ENCODE measurements around the gene PCDHGA3.
A peak's percentile ranks its signal among the peaks of the same experiment; 100 is the strongest.
"Not testable (repeated sequence)": the region's sequence is repeated elsewhere in the genome, so short reads cannot be mapped to it uniquely, and the experiment has no call there.

PCDHGA3 gene

DNA sequence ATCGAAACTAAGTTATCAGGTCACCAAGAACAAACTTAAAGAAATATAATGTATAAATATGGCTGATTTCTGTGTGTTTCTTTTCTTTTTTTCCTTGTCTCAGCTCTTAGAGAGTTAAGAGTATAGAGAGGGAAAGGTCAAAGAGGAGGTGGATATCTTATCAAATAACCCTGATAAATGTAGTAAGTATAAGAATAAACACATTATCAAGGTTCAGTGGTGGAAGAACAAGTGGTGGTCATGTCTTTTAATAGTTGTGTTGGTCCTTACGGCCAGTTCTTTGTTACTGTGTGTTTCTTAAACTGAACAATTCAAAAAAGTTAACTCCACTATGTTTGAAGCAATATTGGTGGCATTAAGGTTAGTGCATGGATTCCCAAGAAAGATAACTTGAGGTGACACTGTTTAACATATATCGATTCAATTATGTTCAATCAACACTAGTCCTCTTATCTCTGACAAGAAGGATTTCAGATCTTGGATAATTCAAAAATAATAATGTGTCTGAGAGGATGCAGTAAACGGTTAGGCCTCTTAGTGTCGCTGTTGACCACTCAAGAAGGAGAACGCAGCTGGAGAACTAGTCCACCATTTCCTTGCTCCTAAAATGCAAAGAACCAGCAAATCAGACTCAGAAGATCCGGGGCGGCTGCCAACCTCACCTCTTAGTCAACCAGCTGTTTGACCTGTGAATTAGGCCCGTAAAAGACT lies at the start of gene PCDHGA3:
PCDHGA3 (plus strand) TSS at position 588 of the 711 bp plus-strand sequence. CDS start 205 bp downstream, outside the sequence.
- DNase-seq (ENCODE audit: low read depth) = no peak

- no peak for DNase-seq (ENCODE audit: low read depth)
These were observed 45.3 kb upstream of the PCDHGA3 start for GRCh38 chr5:141298376-141298775.

DNA sequence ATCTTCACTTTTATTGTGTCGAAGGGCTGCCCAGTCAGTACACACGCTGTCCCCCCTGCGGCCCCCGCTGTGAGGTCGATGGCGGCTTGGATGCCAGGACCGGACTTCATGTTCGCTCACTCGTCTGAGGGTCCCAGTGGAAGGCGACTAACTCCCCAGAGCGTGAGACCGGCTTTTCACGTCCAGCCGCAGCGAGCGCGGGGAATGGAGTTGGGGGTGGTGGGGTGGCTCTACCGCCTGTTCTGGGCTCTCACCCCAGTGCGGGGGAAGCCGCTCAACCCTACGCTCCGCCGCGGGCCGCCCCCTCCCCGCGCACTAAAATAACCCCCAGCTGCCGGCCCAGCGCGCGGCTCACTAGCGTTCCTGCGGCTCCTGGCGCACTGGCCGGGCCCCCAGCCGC lies 39.9 kb upstream of the PCDHGA3 start, which contains the start of gene SLC25A2:
SLC25A2 (minus strand) TSS at position 294 of the 400 bp plus-strand sequence; CDS start at position 110, 184 bp downstream.
- DNase-seq (ENCODE audit: low read depth) = no peak

DNA sequence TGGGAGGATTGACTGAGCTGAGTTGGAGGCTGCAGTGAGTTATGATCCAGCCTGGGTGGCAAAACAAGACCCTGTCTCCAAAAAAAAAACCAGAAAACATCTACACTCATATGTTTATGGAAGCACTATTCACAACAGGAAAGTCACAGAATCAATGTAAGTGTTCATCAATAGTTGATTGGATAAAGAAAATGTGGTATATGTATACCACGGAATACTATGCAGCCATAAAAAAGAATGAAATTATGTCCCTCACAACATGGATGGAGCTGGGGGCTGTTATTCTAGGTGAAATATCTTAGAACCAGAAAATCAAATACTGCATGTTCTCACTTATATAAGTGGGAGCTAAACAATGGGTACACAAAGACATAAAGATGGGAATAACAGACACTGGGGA lies 37.0 kb upstream of the PCDHGA3 start:
- DNase-seq (ENCODE audit: low read depth) = no peak

GRCh38 chr5:141313711-141314110 lies 29.9 kb upstream of the PCDHGA3 start:
- DNase-seq (ENCODE audit: low read depth) = no peak

- not testable (repeated sequence) for DNase-seq (ENCODE audit: low read depth)
These were observed 26.7 kb upstream of the PCDHGA3 start for GRCh38 chr5:141316963-141317362.

GRCh38 chr5:141319202-141319601 lies 24.4 kb upstream of the PCDHGA3 start:
- DNase-seq (ENCODE audit: low read depth) = no peak

GRCh38 chr5:141319699-141320098 lies 23.9 kb upstream of the PCDHGA3 start:
- no peak for DNase-seq (ENCODE audit: low read depth)

- DNase-seq (ENCODE audit: low read depth) = peak; percentile 90
These were observed 23.1 kb upstream of the PCDHGA3 start, which contains the start of gene TAF7 for GRCh38 chr5:141320225-141321169. Gene TAF7 (minus strand): TSS chr5:141320784. CDS start chr5:141320044, 740 bp downstream.

DNA sequence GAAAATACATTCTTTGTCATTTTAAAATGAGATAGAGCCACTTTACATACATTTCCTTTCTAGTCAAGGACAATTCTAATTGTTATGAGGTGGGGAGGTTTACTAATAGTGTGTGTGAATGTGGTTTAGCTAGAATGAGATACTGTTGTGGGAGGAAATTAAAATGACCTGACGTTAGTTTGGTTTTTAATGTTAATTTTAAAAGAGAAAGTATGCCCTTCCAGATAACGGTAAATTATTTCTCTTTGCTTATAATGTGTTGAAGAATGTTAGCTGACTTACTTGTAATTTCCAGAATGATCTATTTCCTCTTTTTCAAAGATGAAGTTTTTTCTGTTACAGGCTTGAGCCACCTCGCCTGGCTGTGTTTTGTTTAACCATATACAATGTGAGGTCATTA lies 21.4 kb upstream of the PCDHGA3 start:
- DNase-seq (ENCODE audit: low read depth) = no peak

DNA sequence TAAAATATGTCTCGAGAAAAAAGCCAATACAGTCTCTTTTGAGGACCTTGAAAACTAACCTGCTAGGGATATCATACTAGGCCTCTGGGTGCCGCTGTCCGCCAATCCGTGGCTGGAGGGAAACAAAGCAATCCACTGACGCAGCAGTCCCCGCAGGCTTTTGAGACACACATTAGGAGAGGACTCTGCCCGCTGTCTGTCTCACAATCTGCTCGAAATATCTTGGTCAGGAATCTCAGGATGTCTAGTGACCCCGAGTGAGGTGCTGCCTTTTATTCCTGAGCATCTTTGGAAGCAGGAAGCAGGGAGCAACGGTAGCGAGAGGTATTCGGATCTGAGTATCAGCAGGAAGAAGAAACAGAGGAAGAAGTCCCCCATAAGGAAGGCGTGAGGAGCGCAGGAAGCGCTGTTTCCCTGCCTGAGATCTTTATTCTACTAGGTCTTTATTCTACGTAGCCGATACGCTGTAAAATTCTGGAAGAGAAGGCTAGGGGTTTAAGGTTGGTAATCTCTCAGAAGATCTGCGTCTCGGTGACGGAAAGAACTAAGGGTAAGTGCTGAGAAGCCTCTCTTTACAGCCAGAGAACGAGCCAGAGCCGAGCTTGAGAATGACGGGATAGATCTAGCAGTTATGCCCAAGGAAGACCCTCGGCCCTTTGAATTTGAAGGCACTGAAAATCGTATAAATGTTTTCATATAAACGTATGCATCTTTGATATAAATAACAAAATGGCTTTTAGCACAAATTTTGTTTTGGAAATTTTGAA lies 17.4 kb upstream of the PCDHGA3 start:
- DNase-seq (ENCODE audit: low read depth) = peak; percentile 51

DNA sequence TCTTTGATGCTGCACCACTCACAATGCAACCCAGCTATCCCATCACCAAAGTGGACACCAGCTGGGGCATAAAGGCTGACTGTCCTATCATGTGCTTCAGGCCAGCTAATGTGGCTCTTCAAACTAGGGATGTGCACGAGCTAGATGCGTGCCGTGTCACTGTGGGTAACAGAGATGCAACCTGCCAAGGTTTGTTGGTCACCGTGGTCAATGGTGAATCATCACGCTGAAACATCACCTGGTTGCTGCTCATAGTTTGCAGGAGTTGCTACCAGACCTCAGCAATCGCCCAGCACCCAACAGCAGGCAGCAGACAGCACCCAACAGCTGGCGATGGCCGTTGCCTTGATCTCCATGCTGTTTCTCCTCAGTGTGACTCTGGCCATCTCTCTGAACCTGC lies 15.4 kb upstream of the PCDHGA3 start:
- DNase-seq (ENCODE audit: low read depth) = no peak

DNA sequence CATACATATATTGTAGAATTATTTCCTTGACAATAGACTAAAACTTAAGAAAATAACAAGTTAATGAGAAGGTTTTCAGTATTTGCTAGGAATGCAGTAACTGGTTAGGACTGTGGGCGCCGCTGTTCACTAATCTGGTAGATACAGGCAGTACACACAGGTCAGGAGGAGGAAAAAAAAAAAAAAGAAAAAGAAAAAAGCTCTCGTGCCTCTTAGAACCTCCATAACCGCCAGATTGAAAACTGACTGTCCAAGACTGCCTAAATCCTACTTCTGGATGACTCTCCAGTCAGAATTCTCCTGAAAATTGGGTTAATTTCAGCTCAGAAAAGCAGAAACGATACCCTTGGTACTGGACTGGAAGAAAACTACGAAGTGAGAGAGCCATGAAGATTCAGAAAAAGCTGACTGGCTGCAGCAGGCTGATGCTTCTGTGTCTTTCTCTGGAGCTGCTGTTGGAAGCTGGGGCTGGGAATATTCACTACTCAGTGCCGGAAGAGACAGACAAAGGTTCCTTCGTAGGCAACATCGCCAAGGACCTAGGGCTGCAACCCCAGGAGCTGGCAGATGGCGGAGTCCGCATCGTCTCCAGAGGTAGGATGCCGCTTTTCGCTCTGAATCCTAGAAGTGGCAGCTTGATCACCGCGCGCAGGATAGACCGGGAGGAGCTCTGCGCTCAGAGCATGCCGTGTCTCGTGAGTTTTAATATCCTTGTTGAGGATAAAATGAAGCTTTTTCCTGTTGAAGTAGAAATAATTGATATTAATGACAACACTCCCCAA lies 13.1 kb upstream of the PCDHGA3 start, which contains the start of gene PCDHGA1:
PCDHGA1 (plus strand) TSS at position 216 of the 782 bp plus-strand sequence.
- DNase-seq (ENCODE audit: low read depth) = no peak

- not testable (repeated sequence) for DNase-seq (ENCODE audit: low read depth)
These were observed 11.1 kb upstream of the PCDHGA3 start for GRCh38 chr5:141332571-141332970.

GRCh38 chr5:141338538-141339306 lies 4.9 kb upstream of the PCDHGA3 start, which contains the start of gene PCDHGA2:
Gene PCDHGA2 (plus strand): TSS chr5:141338760.
- no peak for DNase-seq (ENCODE audit: low read depth)

DNA sequence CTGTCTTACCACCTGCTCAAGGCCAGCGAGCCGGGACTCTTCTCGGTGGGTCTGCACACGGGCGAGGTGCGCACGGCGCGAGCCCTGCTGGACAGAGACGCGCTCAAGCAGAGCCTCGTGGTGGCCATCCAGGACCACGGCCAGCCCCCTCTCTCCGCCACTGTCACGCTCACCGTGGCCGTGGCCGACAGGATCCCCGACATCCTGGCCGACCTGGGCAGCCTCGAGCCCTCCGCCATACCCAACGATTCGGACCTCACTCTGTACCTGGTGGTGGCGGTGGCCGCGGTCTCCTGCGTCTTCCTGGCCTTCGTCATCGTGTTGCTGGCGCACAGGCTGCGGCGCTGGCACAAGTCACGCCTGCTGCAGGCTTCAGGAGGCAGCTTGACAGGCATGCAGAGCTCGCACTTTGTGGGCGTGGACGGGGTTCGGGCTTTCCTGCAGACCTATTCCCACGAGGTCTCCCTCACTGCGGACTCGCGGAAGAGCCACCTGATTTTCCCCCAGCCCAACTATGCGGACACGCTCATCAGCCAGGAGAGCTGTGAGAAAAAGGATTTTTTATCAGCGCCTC lies 2.8 kb upstream of the PCDHGA3 start:
- DNase-seq (ENCODE audit: low read depth) = not testable (repeated sequence)

DNA sequence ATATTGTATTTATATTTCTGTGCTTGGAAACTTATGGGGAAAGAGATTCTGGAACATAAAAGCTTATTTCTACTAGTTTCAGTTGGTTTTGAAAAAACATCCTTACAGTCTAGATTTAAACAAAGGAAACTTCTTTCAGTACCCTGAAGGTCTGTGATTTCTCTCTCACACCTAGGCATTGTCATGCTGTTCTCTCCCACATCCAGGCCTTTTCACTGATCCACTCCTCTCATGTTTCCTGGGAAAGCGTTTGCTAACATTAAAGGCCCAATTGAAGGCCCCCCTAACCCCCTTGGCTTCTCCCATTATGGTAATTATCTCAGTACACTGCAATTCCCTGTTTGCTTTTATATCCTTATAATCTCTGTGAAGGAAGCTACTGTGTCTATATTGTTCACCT lies 856 bp upstream of the PCDHGA3 start:
- DNase-seq (ENCODE audit: low read depth) = no peak

- DNase-seq (ENCODE audit: low read depth) = no peak
These were observed 379 bp downstream of the PCDHGA3 start for GRCh38 chr5:141343953-141344463.

DNA sequence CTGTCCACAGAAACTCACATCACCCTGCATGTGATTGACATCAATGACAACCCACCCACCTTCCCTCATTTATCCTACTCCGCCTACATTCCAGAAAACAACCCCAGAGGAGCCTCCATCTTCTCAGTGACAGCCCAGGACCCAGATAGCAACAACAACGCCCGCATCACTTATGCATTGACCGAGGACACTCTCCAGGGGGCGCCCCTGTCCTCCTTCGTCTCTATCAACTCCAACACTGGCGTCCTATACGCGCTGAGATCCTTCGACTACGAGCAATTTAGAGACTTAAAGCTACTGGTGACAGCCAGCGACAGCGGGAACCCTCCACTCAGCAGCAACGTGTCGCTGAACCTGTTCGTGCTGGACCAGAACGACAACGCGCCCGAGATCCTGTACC lies 1.7 kb downstream of the PCDHGA3 start:
- no peak for DNase-seq (ENCODE audit: low read depth)

DNA sequence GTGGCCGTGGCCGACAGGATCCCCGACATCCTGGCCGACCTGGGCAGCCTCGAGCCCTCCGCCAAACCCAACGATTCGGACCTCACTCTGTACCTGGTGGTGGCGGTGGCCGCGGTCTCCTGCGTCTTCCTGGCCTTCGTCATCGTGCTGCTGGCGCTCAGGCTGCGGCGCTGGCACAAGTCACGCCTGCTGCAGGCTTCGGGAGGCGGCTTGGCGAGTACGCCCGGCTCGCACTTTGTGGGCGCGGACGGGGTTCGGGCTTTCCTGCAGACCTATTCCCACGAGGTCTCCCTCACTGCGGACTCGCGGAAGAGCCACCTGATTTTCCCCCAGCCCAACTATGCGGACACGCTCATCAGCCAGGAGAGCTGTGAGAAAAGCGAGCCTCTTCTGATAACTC lies 2.4 kb downstream of the PCDHGA3 start:
- not testable (repeated sequence) for DNase-seq (ENCODE audit: low read depth)

Data from stimulated activated CD8-positive, alpha-beta memory T cell treated with anti-CD3 and anti-CD28 coated beads, Interleukin-12 subunit alpha, Interleukin-12 subunit beta, amount 100 ng/mL, for 1 hour (primary cell).